HFFc6 (cell line): Measurements from ENCODE around the gene LEF1. TPM values are rescaled to one million over a fixed set of nuclear protein-coding genes. Genes with fewer than 3 reads are reported as not detected.

Source experiments
- DNase-seq: peaks from one replicate; pipeline ENCODE4 v3.0.0-alpha.2; 2018
- H3K27ac Mint-ChIP-seq: 2 replicates; pipeline ENCODE4 v1.8.0; 2020; ENCODE audit warnings: mild to moderate bottlenecking, mixed read lengths
- H3K27me3 Mint-ChIP-seq: 2 replicates; pipeline ENCODE4 v1.8.0; 2021; ENCODE audit warnings: mild to moderate bottlenecking, moderate library complexity, mixed read lengths; ENCODE audit not compliant: insufficient read depth
- H3K36me3 Mint-ChIP-seq: 2 replicates; pipeline ENCODE4 v1.8.0; 2021; ENCODE audit warnings: low read depth, mixed read lengths
- H3K4me1 Mint-ChIP-seq: 2 replicates; pipeline ENCODE4 v1.8.0; 2020; ENCODE audit warnings: low read depth, mixed read lengths
- H3K4me3 Mint-ChIP-seq: 2 replicates; pipeline ENCODE4 v1.8.0; 2020; ENCODE audit warnings: mild to moderate bottlenecking, moderate library complexity, mixed read lengths
- H3K9me3 Mint-ChIP-seq: 2 replicates; pipeline ENCODE4 v1.8.0; 2020; ENCODE audit warnings: mild to moderate bottlenecking, mixed read lengths
- total RNA-seq, 6 experiments: library from RNA; stranded (reverse); fragmentation: NEBNext Ultra II Directional; extraction: Animal tissue kit (Norgen Biotek cat#: 25700); gene quantifications; 2 replicates in 1 of 6; 3 replicates in 5 of 6; pipeline ENCODE4 v1.2.3, GENCODE V29; 2021
- TF ChIP-seq, protein P1 (sequence below): fragments of 200-600 bp; sonication (generic); IDR thresholded peaks from 2 replicates; pipeline ENCODE4 v1.5.0; 2021; ENCODE audit warnings: antibody characterized with exemption, mild to moderate bottlenecking

LEF1 gene
- total RNA-seq, 6 experiments from 2014 or later: 0.22 to 0.37 (median 0.31) TPM; not detected in 3

DNA sequence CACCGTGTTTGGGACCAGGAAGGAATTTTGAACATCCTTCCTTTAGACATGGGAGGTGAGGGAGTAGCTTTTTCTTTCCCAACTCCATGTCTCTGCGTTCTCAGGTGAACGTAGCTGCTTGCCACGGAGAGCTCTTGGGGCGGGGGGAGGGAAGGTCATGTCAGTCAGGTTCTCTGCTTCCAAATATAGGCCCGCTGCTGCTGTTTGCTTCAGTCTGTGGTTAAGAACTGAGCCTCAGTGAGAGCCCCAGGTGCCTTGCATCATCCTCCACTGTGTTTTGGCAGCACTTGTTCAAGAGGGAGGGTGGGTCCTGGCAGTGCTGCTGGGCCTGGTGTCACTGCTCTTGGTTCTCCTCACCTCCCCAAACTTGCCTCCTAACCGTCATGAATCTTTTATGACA, 132.5 kb downstream of the LEF1 start:
- peaks cover 5% of the 10 kb centered on the region for H3K4me1 Mint-ChIP-seq
- H3K4me3 Mint-ChIP-seq: no peak overlapping the region
- no peaks in the 10 kb centered on the region; the same call in 1 of the 2 replicates for H3K9me3 Mint-ChIP-seq
- peaks cover 3% of the 10 kb centered on the region; the same call in 1 of the 2 replicates for H3K27me3 Mint-ChIP-seq
- no peak for DNase-seq
- H3K27ac Mint-ChIP-seq: no peak overlapping the region
- peaks cover 10% of the 10 kb centered on the region for H3K36me3 Mint-ChIP-seq
- TF ChIP-seq, protein P1, sequence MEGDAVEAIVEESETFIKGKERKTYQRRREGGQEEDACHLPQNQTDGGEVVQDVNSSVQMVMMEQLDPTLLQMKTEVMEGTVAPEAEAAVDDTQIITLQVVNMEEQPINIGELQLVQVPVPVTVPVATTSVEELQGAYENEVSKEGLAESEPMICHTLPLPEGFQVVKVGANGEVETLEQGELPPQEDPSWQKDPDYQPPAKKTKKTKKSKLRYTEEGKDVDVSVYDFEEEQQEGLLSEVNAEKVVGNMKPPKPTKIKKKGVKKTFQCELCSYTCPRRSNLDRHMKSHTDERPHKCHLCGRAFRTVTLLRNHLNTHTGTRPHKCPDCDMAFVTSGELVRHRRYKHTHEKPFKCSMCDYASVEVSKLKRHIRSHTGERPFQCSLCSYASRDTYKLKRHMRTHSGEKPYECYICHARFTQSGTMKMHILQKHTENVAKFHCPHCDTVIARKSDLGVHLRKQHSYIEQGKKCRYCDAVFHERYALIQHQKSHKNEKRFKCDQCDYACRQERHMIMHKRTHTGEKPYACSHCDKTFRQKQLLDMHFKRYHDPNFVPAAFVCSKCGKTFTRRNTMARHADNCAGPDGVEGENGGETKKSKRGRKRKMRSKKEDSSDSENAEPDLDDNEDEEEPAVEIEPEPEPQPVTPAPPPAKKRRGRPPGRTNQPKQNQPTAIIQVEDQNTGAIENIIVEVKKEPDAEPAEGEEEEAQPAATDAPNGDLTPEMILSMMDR: no peak

DNA sequence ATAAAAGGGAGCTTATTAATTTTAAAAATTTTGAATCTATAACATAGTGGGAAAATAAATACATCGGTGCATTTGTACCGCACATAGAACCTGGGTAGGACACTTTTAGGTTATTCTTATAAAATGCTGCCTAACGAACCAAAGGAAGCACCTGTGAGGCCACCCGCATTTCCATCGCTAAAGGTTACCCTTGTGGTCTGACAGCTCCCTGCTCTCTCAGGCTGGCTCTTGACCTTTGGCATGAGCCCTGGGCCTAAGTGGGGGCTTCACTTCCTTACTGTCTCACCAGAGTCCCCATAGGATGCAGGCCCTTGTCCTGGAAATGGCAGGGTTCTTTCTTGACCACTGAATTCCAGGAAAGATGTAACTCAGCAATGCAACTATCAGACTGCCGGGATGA, 133.0 kb downstream of the LEF1 start:
- Mint-ChIP-seq H3K4me1 (peaks cover 10% of the 10 kb centered on the region), H3K9me3 (no peaks in the 10 kb centered on the region; the same call in 1 of the 2 replicates), H3K36me3 (peaks cover 16% of the 10 kb centered on the region), H3K27ac (no peak overlapping the region), H3K27me3 (peaks cover 3% of the 10 kb centered on the region; the same call in 1 of the 2 replicates), H3K4me3 (no peak overlapping the region)
- TF ChIP-seq, protein P1: no peak
- no peak for DNase-seq

DNA sequence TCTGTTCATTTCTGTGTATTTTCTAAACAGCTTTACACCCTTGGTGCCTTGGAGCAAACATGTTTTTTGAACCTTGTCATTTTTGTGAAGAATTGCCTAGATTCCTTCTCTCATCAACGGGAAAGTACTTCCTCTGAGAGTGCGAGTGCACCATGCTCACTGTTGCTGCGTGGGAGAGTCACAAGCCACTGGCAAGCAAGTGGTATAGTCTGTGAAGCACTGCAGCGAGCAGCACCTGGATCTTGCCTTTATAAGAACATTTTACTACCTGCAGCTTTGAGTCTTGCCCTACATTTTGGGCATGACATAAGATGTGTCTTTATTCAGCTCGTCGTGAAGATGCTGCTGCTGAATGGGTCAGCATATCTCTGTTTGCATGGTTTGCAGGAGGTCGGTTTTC, 134.2 kb downstream of the LEF1 start:
- Mint-ChIP-seq H3K27ac (no peak overlapping the region), H3K4me1 (peaks cover 21% of the 10 kb centered on the region), H3K4me3 (no peak overlapping the region), H3K27me3 (peaks cover 3% of the 10 kb centered on the region; the same call in 1 of the 2 replicates), H3K9me3 (no peaks in the 10 kb centered on the region; the same call in 1 of the 2 replicates), H3K36me3 (peaks cover 17% of the 10 kb centered on the region)
- TF ChIP-seq, protein P1: no peak
- no peak for DNase-seq

DNA sequence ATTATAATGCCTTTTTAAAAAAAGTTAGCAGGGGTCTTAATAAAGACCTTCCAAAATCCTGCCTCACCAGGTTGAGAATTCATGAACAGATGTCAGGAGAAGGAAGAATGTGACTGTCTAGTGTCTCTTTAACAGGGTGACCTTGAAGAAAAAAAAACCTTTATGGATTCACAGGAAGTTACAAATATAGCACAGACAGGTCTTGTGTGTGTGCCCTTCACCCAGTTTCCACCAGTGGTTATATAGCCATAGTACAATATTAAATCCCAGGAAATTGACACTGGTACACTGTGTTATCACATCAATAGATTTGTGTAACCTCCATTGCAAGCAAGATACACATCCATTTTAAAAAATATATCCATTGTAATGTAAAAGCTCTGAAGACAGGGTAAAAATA, 135.4 kb downstream of the LEF1 start:
- Mint-ChIP-seq H3K4me1 (peaks cover 27% of the 10 kb centered on the region), H3K4me3 (no peak overlapping the region), H3K36me3 (peaks cover 17% of the 10 kb centered on the region), H3K27ac (no peak overlapping the region), H3K27me3 (peaks cover 3% of the 10 kb centered on the region; the same call in 1 of the 2 replicates), H3K9me3 (no peaks in the 10 kb centered on the region; the same call in 1 of the 2 replicates)
- TF ChIP-seq, protein P1: no peak
- no peak for DNase-seq

DNA sequence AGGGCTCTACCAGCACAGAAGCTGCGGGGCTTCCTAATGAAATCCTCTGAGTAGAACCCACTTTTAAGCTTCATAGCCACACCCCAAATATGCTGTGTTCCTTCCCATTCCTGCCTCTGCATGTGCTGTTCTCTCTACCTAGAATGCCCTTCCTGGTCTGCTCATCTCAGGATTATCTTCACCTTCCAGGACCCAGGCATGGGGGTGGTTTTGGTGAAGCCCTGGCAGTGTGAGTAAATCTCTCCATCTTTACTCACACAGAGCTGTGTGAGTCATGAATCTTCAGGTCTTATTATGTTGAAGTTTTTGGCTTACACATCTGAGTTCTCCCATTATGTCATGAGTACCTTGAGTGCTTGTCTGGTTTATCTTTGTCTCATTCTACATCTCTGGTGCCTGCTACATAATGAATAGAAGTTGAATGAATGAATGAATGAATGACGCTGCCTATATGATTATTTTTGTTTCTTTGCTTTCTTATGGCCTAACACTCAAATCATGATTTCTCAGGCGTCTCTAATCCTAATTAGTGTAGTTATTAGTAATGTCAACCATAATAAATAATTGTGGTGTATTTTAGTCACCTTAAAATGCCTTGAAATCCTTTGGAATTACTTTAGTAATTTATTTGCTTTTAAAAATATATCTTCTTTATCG, 137.2 kb downstream of the LEF1 start:
- no peak for DNase-seq
- H3K27me3 Mint-ChIP-seq: no peaks in the 10 kb centered on the region
- no peaks in the 10 kb centered on the region; the same call in 1 of the 2 replicates for H3K9me3 Mint-ChIP-seq
- H3K4me1 Mint-ChIP-seq: peaks cover 27% of the 10 kb centered on the region
- no peak overlapping the region for H3K27ac Mint-ChIP-seq
- H3K4me3 Mint-ChIP-seq: no peak overlapping the region
- H3K36me3 Mint-ChIP-seq: peaks cover 17% of the 10 kb centered on the region
- TF ChIP-seq, protein P1: no peak
